Mammary epithelial cell (primary cell): ENCODE measurements around the gene C12orf75.

Experiments
- CTCF ChIP-seq, 2 donors: IDR thresholded peaks in 1 of 2; conservative IDR thresholded peaks in 1 of 2; 2 replicates each; pipeline ENCODE4 v1.5.1; 2011 to 2012; ENCODE audit warnings: inconsistent platforms in 2 of 2, low read length in 2 of 2, mild to moderate bottlenecking in 2 of 2, control low read depth in 1 of 2, low read depth in 1 of 2; ENCODE audit not compliant: insufficient read depth in 1 of 2; ENCODE audit errors: extremely low read depth in 1 of 2
- EZH2 ChIP-seq: IDR thresholded peaks from 2 replicates; pipeline ENCODE4 v1.6.1; 2012; ENCODE audit warnings: low read length, inconsistent platforms, borderline replicate concordance

- no peak for TF ChIP-seq CTCF (conservative IDR thresholded peaks at IDR 0.05 in 1 of 2, IDR thresholded peaks at IDR 0.05 in 1 of 2; ENCODE audit: extremely low read depth in 1 of 2, insufficient read depth in 1 of 2, low read depth in 1 of 2, low read length in 2 of 2)
- no peak for TF ChIP-seq EZH2
Observed at GRCh38 chr12:105322070-105322469, 8.4 kb upstream of the C12orf75 start.
